ENCODE data around the gene UGP2.
"Not testable (repeated sequence)": the region's sequence is repeated elsewhere in the genome, so short reads cannot be mapped to it uniquely, and the experiment has no call there.

UGP2 gene

GRCh38 chr2:63840785-63841253 is 877 bp upstream of the UGP2 start:
- peak; percentile 98 to 99 for DNase-seq

- peak in 1 of 2 donors; percentile 9 for DNase-seq
Observed at GRCh38 chr2:63842149-63843061, 709 bp downstream of the UGP2 start.

GRCh38 chr2:63843093-63843492 is 1.4 kb downstream of the UGP2 start:
- no peak for DNase-seq

- no peak for DNase-seq
Observed at GRCh38 chr2:63843791-63844190, 2.1 kb downstream of the UGP2 start.

GRCh38 chr2:63844616-63845015 is 2.9 kb downstream of the UGP2 start:
- no peak for DNase-seq

GRCh38 chr2:63845866-63846265 is 4.2 kb downstream of the UGP2 start:
- no peak for DNase-seq

GRCh38 chr2:63846487-63846886 is 4.8 kb downstream of the UGP2 start:
- DNase-seq: no peak

- DNase-seq: not testable (repeated sequence)
Observed at GRCh38 chr2:63847571-63847970, 5.9 kb downstream of the UGP2 start.

- DNase-seq: no peak
Observed at GRCh38 chr2:63849381-63850203, 7.9 kb downstream of the UGP2 start.

- no peak for DNase-seq
Observed at GRCh38 chr2:63850204-63850571, 8.5 kb downstream of the UGP2 start.

- DNase-seq: no peak
Observed at GRCh38 chr2:63850649-63851048, 9.0 kb downstream of the UGP2 start.

GRCh38 chr2:63851691-63852311 is 10.1 kb downstream of the UGP2 start:
- no peak for DNase-seq

- DNase-seq: no peak
Observed at GRCh38 chr2:63853527-63854310, 12.0 kb downstream of the UGP2 start.

GRCh38 chr2:63855418-63856302 is 14.0 kb downstream of the UGP2 start:
- no peak for DNase-seq

- DNase-seq: peak; percentile 15 to 29
Observed at GRCh38 chr2:63856303-63856603, 14.6 kb downstream of the UGP2 start.

GRCh38 chr2:63858291-63858690 is 16.6 kb downstream of the UGP2 start:
- no peak for DNase-seq

GRCh38 chr2:63861220-63861822 is 19.6 kb downstream of the UGP2 start:
- peak; percentile 46 to 63 for DNase-seq

GRCh38 chr2:63862806-63863205 is 21.1 kb downstream of the UGP2 start:
- DNase-seq: no peak

GRCh38 chr2:63863707-63864106 is 22.0 kb downstream of the UGP2 start:
- DNase-seq: no peak

GRCh38 chr2:63865159-63865799 is 23.6 kb downstream of the UGP2 start:
- DNase-seq: no peak
